HG02885 (cell line): Measurements from ENCODE around the gene SLC1A2.
A peak's percentile ranks its signal among the peaks of the same experiment; 100 is the strongest.

ENCODE experiments used
- ATAC-seq: cut with Tn5 transposase; IDR thresholded peaks from one replicate; pipeline ENCODE4 v1.9.1; 2021; ENCODE audit warnings: mild to moderate bottlenecking; ENCODE audit not compliant: unreplicated experiment, poor library complexity

The SLC1A2 gene

DNA sequence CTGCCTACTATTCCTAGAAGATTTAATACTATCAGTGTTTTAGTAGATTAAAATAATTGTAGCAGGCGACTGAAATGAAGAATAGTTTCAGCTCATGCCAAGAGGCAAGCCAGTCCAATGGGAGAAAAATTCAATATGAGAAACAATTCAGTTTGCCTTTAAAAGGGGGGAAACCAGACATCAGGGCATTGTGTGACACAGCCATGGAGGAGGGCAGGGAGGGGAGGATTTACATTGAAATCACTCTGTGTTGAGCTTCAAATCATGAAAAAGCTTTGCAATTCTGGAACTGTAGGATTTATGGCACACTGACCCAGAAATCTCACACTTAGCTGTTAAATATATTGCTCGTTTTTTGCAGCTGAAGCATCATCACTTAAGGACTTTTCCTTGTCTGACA, 4.6 kb downstream of the SLC1A2 start:
- no peak for ATAC-seq

DNA sequence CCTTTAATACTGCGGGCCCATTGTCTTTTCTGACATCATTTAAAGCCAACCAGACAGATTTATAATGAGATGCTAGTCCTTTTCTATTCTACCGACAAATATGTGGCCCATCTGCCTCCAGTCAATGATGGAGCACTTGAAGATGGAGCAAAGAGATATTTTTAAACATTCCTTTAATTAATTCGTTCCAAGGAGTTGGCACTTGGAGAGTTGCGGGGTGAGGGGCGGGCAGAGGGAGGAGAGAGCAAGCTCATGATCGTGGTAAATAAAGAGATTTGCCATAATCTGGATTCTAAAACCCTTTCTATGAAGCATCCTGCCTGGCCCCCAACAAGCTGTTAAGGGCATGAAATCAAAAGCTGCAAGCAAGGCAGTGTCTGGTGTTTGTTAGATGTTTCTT, 5.0 kb downstream of the SLC1A2 start:
- ATAC-seq: no peak

- ATAC-seq: no peak
Measured at GRCh38 chr11:35413598-35413997, 5.8 kb downstream of the SLC1A2 start.

DNA sequence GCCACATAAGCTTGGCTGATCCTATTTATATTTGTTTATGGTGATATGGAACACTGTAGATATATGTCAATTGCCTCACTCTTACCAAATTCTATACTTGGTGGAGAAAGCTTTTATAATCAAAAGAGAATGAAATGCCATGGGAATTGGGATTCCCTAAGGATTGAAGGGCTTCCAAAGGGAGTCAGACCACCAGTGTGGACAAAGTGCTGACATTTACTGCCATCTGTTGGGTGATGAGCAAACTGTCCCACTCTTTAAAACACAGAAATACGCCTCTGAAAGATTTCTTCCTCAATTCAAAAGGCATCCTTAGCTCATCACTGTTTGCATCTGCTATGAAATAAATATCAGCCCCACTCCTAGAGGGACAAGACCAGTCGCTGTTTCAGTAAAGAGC, 7.1 kb downstream of the SLC1A2 start:
- ATAC-seq: no peak

DNA sequence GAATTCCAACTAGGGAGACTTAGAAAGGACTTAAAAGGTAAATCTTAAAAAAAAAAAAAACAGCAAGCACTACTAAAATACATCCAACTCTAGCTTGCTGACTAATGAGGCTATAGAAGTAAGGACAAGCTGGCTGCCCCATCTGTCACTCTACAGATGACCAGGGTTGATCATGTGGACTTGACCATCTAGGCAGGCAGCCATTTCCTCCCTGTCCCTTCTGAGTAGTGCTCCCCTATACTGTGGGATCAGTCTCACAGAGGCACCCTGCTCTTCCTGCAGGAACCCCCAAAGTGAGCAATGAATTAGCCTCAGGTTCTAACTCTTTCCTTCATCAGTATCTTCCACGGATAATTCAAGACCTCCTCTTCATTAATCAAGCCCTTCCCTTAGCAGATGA, 12.3 kb downstream of the SLC1A2 start:
- ATAC-seq: no peak

GRCh38 chr11:35404388-35404775, 15.0 kb downstream of the SLC1A2 start:
- ATAC-seq: no peak

DNA sequence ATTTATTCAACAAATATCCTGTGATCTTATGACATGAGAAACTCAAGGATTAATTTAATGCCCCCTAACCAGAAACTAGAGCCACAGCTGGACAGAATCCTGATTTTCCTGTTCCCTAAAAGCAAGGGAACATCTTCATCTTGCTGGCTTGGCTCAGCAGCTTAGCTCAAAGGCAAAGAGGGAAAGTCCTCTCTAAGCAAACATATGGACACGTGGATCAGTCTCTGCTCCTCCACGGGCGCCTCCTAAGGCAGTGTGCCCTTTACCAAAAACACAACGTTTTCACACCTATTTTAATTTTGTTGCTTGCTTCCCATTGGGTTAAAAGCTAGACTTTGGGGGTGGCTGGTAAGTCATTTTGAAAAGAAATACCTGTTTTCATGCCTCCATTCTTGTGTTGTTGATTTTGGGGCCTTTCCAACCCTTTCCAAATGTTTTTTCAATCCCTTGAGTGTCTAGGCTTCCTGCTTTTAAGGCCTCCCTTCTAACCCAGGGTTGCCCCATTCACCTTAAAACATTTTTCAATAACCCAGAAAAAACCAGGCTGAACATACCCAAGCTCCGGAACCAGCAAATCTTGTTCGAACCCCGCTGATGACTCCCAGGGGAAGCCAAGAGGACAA, 15.5 kb downstream of the SLC1A2 start:
- ATAC-seq: no peak

DNA sequence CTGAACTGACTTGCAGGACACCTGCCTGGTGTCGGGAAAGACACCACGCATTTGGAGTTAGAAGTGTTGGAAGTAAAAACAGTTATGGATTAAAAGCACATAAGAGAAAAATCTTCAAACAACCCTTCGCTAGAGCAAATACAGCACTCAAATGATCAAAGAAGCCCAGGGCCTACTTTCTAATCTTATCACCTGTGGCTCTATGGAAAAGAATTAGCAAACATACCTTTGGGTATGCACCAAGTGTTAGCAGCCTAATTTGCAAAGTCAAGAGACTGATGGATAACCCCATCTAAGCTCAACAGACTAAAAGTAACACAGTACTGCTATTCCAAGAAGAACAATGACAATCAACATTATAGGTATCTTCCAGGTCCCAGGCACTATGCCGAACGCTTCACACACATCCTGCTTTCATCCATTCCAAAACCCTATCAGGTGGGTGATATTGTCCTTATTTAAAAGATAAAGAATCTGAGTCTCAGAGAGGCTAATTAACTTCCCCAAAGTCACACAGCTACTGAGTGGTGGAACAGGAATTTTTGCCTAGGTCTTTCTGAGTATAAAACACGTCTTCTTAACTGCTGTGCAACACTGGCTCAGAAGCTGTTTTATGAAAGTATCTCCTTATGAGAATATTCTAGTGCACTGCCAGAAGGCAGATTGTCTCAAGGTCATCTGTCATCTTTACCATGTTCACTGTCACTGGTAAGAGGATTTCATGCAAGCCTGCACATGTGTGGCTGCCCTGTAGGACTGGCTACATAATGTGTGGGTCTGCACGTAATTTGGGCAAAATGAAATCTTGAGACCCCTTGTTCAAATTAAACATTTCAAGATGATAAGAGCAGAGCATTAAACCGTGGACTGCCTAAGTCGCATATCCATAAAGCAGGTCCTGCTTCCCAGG, 16.4 kb downstream of the SLC1A2 start:
- ATAC-seq: no peak

DNA sequence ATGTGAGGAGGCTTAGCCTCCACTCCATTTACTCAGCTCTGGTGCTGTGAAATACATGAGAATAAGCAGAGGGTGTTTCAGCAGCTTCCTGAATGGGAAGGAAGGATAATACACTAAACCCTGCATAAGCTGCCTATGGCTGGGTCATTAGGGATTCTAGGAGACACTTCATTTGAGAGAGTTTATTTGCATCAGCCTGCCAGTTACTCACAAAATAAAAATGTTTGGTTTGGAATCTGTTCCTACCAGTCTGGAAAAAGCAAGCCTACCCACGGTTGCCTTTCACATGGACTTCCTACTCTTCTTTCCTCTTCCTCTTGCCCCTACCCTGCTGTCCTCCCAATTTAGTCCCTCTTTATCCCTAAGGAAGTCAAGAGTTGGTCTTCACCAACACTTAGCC, 20.5 kb downstream of the SLC1A2 start:
- ATAC-seq: no peak

- no peak for ATAC-seq
Measured at GRCh38 chr11:35394941-35395340, 24.4 kb downstream of the SLC1A2 start.

GRCh38 chr11:35393098-35393497, 26.3 kb downstream of the SLC1A2 start:
- no peak for ATAC-seq

GRCh38 chr11:35391922-35392688, 27.3 kb downstream of the SLC1A2 start:
- peak; percentile 50 for ATAC-seq

DNA sequence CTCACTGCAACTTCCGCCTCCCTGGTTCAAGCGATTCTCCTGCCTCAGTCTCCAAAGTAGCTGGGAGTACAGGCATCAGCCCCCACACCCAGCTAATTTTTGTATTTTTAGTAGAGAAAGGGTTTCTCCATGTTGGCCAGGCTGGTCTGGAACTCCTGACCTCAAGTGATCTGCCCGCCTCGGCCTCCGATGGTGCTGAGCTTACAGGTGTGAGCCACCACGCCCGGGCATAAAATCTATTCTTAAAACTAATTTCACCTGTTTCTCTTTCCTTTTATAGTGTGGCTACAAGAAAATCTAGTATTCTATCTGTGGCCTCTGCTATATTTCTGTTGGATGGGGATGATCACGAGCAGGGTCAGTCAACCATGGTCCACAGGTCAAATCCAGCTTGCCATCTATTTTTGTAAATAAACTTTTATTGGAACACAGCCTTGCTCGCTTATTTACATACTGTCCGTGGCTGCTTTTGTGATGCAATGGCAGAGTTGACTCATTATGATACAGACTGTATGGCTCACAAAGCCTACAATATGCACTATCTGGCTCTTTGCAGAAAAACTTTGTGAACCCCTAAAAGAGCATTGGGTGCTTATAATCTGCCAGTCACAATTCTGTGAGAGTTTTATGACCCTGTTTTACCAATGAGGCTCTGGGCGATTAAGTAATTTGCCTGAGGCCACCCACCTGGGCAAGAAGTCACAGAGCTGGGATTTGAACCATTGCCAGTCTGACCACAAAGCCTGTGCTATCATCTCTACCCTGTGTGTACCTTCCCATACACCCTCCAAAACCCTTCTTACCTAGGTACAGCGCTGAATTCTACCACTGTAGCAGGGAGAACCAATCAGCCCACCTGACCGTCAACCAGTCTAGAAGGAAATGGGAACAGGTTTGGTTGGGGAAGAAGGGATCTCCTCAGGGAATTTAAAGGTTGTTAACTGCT, 28.3 kb downstream of the SLC1A2 start:
- peak; percentile 91 for ATAC-seq

GRCh38 chr11:35389897-35390465, 29.4 kb downstream of the SLC1A2 start:
- ATAC-seq: no peak

DNA sequence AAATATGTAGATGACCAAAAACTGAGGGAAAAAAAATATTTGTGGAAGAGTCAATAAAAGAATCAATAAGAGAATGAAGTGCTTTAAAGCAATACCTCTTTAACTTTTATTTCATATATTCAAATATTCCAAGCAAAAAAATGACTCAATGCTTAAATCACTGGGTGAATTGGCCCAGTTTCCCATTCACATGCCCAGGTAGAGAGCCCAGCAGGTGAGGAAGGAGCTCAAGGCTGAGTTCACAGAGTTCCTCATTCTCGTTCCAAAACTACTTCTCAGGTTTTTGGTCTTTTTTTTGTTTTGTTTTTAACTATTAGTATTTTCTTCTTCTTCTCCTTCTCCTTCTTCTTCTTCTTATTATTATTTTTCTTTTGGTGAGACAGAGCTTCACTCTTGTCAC, 30.2 kb downstream of the SLC1A2 start:
- no peak for ATAC-seq

GRCh38 chr11:35388061-35388460, 31.3 kb downstream of the SLC1A2 start:
- no peak for ATAC-seq

GRCh38 chr11:35387111-35387982, 32.0 kb downstream of the SLC1A2 start:
- ATAC-seq: no peak

DNA sequence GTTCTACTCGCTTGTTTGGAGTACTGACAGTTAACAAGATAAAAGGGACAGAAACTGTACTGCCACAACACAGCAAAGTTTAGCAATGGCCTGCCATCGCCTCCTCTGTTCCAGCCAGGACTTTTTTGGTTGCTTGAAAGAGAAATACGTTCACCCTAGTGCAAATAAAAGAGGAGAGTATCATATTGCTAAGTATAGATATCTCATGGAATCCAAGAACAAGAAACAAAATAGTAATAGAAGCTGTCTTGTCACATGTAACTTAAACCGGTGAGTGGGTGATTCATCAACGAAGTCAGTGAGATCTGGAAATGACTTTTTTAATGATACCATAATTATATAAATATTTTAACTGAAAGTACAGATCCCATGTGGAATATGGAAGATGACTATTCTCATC, 35.4 kb downstream of the SLC1A2 start:
- ATAC-seq: no peak
